ENCODE data around the gene UPB1.
"Not testable (repeated sequence)": the region's sequence is repeated elsewhere in the genome, so short reads cannot be mapped to it uniquely, and the experiment has no call there.

The UPB1 gene

DNA sequence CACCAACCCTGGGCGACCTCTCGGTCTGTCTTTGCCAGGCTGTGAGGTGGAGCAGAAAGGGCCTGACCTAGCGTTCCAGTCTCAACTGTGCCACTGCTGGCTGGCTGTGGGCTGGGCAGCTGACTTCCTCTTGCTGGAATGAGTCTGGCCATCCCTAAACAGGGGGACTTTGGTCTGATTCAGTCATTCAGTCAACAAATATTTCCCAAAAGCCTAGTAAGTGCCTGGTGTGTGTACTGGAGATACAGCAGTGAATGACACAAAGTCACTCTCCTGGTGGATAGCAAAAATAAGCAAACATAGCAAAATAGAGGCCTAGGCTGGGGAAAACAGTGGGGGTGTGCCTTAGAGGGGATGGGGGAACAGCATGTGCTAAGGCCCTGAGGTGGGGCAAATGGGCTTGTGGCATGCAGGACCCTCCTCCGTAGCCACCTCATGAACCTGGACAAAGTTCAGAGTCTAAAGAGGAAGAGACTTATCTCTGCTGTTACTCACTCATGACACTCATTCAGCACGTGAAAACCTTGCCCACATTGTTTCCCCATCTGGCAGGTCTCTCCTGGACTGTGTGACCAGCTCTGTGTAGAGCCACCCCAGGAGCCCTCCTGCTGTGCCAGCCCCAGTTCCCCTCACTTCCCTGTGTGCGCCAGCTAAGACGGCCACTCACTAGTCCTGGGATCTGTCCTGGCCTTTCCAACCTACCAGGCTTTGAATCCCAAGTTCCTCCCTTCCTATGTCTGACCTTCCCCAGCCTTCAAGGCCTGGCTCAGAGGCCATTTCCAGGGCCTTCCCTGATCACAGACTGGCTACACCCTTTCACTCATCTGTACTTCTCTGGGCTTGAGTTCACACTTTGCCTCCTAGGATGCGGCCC lies 55.1 kb downstream of the UPB1 start:
- no peak overlapping the region for H3K4me3 ChIP-seq (replicated peaks; ENCODE audit: low read depth, low read length)
- DNase-seq (ENCODE audit: low read depth), result peak; percentile 13

DNA sequence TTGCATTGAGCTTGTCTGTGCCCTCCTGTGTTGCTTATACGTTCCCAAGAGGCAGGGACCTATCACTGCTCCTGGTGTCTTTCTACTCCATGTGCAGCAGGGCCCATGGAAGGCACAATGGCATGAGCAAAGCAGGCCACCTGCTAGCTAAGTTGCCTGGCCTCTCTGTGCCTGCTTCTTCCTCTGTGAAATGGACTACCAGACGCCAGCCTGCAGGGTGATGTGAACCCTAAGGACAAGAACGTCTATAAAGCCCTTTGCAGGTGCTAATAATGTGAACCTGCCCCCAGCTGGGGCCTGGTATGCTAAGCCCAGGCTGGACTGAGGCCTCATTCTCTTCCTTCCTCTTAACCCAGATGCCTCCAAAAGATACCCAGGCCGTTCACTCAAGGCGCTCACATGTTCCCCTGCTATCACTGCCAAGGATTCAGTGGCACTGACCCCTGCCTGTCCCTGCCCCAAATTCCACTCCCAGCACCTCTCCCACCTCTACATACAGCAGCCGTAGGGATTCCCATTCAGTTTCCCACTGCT lies 55.8 kb downstream of the UPB1 start:
- TF ChIP-seq, protein P1, sequence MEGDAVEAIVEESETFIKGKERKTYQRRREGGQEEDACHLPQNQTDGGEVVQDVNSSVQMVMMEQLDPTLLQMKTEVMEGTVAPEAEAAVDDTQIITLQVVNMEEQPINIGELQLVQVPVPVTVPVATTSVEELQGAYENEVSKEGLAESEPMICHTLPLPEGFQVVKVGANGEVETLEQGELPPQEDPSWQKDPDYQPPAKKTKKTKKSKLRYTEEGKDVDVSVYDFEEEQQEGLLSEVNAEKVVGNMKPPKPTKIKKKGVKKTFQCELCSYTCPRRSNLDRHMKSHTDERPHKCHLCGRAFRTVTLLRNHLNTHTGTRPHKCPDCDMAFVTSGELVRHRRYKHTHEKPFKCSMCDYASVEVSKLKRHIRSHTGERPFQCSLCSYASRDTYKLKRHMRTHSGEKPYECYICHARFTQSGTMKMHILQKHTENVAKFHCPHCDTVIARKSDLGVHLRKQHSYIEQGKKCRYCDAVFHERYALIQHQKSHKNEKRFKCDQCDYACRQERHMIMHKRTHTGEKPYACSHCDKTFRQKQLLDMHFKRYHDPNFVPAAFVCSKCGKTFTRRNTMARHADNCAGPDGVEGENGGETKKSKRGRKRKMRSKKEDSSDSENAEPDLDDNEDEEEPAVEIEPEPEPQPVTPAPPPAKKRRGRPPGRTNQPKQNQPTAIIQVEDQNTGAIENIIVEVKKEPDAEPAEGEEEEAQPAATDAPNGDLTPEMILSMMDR (IDR thresholded peaks at IDR 0.05; ENCODE audit: low read length, missing control alignments), result no peak
- H3K4me3 ChIP-seq (replicated peaks; ENCODE audit: low read depth, low read length), result no peak overlapping the region
- no peak for DNase-seq (ENCODE audit: low read depth)

More for the DNA sequence above, 55.1 kb downstream of the UPB1 start:
- TF ChIP-seq, protein P1 (IDR thresholded peaks at IDR 0.05; ENCODE audit: low read length, missing control alignments), result no peak

DNA sequence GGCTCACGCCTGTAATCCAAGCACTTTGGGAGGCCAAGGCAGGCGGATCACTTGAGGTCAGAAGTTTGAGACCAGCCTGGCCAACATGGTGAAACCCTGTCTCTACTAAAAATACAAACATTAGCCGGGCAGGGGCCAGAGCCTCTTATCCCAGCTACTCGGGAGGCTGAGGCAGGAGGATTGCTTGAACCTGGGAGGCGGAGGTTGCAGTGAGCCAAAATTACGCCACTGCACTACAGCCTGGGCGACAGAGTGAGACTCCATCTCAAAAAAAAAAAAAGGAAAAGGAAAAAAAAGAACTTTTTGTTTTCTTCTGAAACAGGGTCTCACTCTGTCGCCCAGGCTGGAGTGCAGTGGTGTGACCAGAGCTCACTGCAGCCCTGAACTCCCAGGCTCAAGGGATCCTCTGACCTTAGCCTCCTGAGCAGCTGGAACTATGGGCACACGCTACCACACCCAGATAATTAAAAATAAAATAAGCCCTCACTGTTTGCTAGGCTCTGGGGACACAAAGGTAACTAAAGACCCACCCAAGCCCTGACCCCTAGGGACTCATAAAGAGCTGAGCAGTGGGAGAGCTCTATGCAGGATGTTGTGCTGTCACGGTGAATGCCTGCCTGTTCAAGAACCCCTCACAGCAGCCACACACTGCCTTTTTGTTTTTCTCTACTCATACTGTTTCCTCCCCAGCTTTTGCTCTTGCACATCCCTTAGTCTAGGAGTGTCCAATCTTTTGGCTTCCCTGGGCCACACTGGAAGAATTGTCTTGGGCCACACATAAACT lies 57.6 kb downstream of the UPB1 start:
- not testable (repeated sequence) for H3K4me3 ChIP-seq (replicated peaks; ENCODE audit: low read depth, low read length); DNase-seq (ENCODE audit: low read depth)

DNA sequence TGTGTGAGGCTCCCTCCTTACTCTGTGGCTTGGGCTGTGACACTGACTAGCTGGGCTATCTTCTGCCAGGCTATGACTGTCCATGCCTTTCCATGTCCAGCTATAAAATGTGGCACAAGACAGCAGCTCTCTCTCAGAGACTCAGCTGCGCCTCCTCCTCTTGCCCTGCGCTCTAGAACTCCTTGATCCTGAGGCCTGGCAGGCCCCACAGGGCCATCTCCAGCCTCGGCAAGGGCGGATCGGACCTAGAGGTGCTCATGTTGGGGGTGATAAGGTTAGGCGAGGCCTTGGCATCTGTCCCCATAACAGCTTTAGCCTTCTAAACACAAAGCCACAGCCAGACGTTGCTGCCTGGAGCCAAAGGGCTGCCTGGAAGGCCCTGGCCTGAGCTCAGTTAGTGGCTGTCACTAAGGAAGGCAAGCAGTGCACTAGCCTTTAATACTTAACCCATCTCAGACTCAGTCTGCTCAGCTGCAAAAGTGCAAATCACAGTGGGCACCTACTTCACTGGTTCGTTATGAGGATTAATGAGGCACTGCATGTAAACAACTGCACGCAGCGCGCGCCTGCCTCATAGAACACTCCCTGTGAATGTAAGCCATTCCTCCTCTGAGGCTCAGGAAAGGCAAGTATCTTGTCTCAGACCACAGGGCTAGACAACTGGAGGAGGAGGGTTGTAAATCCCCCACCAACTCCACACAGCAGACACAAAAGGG lies 58.6 kb downstream of the UPB1 start:
- DNase-seq (ENCODE audit: low read depth), result no peak
- TF ChIP-seq, protein P1 (IDR thresholded peaks at IDR 0.05; ENCODE audit: low read length, missing control alignments), result no peak

DNA sequence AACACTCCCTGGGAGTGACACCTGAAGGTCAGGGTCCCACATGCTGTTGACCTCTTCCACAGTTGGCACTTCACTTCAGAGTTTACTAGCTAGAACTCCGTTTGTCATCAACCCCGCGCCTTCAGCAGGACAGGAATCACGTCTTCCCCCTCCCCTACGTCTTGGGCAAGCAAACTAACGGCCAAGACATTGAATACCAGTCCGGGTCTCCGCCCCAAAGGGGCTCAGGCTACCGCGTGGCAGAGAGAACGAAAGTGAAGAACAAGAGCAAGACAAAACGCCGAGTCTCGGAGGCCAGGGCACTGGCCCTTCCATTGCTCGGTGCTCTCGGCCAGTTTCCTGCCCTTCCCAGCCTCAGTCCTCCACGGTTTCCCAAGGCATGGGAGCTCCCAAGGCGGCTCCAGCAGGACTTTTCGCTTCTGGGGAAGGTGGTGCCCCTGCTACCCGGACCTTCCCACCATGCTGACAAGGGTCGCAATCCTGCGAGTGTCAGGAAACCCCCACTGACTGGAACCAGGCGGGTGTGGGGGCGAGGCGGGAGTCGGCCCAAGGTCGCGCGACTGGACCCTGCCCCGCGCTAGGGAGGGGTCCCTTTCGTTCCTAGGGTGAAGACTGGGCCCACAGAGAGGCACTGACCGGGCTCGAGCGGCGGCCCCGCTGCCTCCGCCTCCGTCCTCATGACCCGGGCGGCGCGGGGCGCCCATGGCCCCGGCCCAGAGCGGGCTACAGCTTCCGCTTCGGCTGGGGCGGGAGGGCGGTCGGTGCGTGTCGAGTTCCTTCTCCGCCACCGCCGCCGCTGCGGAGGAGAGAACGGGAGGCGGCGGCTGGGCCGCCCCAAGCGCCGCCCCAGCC lies 59.4 kb downstream of the UPB1 start, which contains the start of gene GUCD1:
GUCD1 (minus strand) TSS at position 826 of the 852 bp plus-strand sequence; CDS start at position 679, 147 bp downstream.
- peak within 1 kb of the TSS; percentile 100 for H3K4me3 ChIP-seq (replicated peaks; ENCODE audit: low read depth, low read length)
- TF ChIP-seq, protein P1 (IDR thresholded peaks at IDR 0.05; ENCODE audit: low read length, missing control alignments), result no peak
- DNase-seq (ENCODE audit: low read depth), result peak; percentile 37

More for the DNA sequence above, 58.6 kb downstream of the UPB1 start:
- H3K4me3 ChIP-seq (replicated peaks; ENCODE audit: low read depth, low read length), result peak overlapping the region; percentile 90

DNA sequence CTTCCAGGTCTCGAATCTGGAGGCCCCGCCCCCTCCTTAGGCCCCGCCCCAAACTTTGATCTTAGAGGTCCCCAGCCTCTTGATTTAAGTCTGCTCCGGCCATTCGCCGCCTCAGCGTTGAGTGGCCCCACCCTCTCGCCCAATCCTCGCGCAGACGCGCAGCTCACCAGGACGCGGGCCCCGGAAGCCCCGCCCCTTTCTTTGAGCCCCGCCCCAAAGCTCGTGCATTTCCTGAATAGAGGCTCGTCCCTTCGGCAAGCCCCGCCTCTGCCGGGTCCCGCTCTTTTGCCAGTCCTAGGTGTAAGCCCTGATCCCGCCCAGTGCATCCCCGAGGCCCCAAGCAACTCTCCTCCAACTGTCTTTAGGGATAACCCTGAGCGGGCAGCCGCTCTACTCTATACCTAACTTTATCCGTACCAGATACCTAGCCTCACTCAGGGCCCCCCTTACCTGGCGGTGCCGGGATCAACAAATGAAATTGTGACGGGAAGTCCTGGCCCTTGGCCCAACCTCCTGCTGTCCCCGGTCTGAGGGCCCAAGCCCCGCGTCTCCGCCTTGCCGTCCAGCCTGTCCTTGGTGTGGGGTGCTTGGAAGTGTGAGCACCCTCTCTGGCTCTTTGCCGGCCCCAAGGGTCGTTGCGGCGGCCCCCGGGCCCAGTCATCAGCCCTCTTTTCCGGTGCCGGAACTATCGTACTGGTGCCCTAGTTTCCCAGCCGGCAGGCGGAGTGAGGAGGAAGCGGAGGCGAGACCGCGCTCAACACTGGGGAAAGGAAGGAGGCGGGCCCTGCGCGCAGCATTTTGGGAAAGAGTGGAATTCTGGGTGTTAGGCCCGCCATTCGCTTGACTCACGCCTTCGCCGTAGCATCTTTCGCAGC lies 60.3 kb downstream of the UPB1 start, which contains the start of gene SNRPD3:
SNRPD3 (plus strand) TSS at position 835 of the 875 bp plus-strand sequence. CDS start 1,676 bp downstream, outside the sequence.
- TF ChIP-seq, protein P1 (IDR thresholded peaks at IDR 0.05; ENCODE audit: low read length, missing control alignments), result no peak
- H3K4me3 ChIP-seq (replicated peaks; ENCODE audit: low read depth, low read length), result peak within 1 kb of the TSS; percentile 100
- peak; percentile 99 for DNase-seq (ENCODE audit: low read depth)
